Measurements from ENCODE around the gene EXOSC10. TPM values are rescaled to one million over a fixed set of nuclear protein-coding genes. Genes with fewer than 3 reads are reported as not detected.
"Not testable (repeated sequence)": the region's sequence is repeated elsewhere in the genome, so short reads cannot be mapped to it uniquely, and the experiment has no call there.

The EXOSC10 gene
- polyA plus RNA-seq, 2 of the 4 experiments (the other 2 are of a cell fraction): 45.4 to 76.9 TPM

GRCh38 chr1:11019358-11019757 lies 80.3 kb downstream of the EXOSC10 start:
- H3K4me3 ChIP-seq; POLR2A ChIA-PET; ATAC-seq; H3K4me1 ChIP-seq; CTCF ChIA-PET; FAIRE-seq; DNase-seq (ENCODE audit: low read depth in 1 of 2, low spot score in 1 of 2); H3K9me3 ChIP-seq; H3K27ac ChIP-seq; H3K4me2 ChIP-seq: not testable (repeated sequence)
- 87% methylated on average over 8 of the region's 8 CpGs for WGBS (ENCODE audit: missing lambda C conversion rate)

Other genes starting within 250 kb of the EXOSC10 start
- gene TARDBP, start 87.2 kb downstream of the EXOSC10 start, polyA plus RNA-seq (2011; rRNA removed): 219 and 299 TPM in 2 replicates
- 245 to 264 TPM (median 264 TPM) in 3 replicates for gene TARDBP, start 87.2 kb downstream of the EXOSC10 start, polyA plus RNA-seq (2017; fragmentation: RNase III; extraction: RNeasy Plus Mini Kit Qiagen cat#74134 plus additional on column Dnase treatment)
- 0.07 TPM in 1 of 2 replicates, not detected in the other for gene MASP2, start 52.6 kb downstream of the EXOSC10 start, polyA plus RNA-seq (2011; rRNA removed)
- 0.08 to 0.25 TPM (median 0.12 TPM) in 3 replicates for gene MASP2, start 52.6 kb downstream of the EXOSC10 start, polyA plus RNA-seq (2017; fragmentation: RNase III; extraction: RNeasy Plus Mini Kit Qiagen cat#74134 plus additional on column Dnase treatment)
- gene SRM, start 39.9 kb downstream of the EXOSC10 start, polyA plus RNA-seq (2011; rRNA removed): 30.8 and 43.6 TPM in 2 replicates
- 87.8 to 97.5 TPM (median 89.7 TPM) in 3 replicates for gene SRM, start 39.9 kb downstream of the EXOSC10 start, polyA plus RNA-seq (2017; fragmentation: RNase III; extraction: RNeasy Plus Mini Kit Qiagen cat#74134 plus additional on column Dnase treatment)
- gene ANGPTL7, start 89.5 kb upstream of the EXOSC10 start, polyA plus RNA-seq (2011; rRNA removed): not detected in 2 replicates
- not detected in 3 replicates for gene ANGPTL7, start 89.5 kb upstream of the EXOSC10 start, polyA plus RNA-seq (2017; fragmentation: RNase III; extraction: RNeasy Plus Mini Kit Qiagen cat#74134 plus additional on column Dnase treatment)
- 28.5 and 32.4 TPM in 2 replicates for gene MTOR, start 162.7 kb upstream of the EXOSC10 start, polyA plus RNA-seq (2011; rRNA removed)
- 15.7 to 16.0 TPM (median 15.8 TPM) in 3 replicates for gene MTOR, start 162.7 kb upstream of the EXOSC10 start, polyA plus RNA-seq (2017; fragmentation: RNase III; extraction: RNeasy Plus Mini Kit Qiagen cat#74134 plus additional on column Dnase treatment)
- gene UBIAD1, start 173.3 kb upstream of the EXOSC10 start, polyA plus RNA-seq (2011; rRNA removed): 13.9 and 14.9 TPM in 2 replicates
- 9.9 to 11.4 TPM (median 10.8 TPM) in 3 replicates for gene UBIAD1, start 173.3 kb upstream of the EXOSC10 start, polyA plus RNA-seq (2017; fragmentation: RNase III; extraction: RNeasy Plus Mini Kit Qiagen cat#74134 plus additional on column Dnase treatment)

All from A549 (cell line).